Activated T-helper 17 cell treated with anti-CD3 and anti-CD28 coated beads, Interleukin-2, amount 50 U/mL, for 72 hours (primary cell): Measurements from ENCODE around the gene ZBTB33. TPM values are rescaled to one million over a fixed set of nuclear protein-coding genes. Genes with fewer than 3 reads are reported as not detected.

ENCODE experiments used
- ATAC-seq: fragments of 150-1000 bp; cut with Tn5 transposase; replicated peaks from 2 replicates; pipeline ENCODE4 v1.10.0; 2021; ENCODE audit warnings: mild to moderate bottlenecking, moderate library complexity
- H3K27ac Mint-ChIP-seq: one replicate; pipeline ENCODE4 v1.8.0; 2022; ENCODE audit warnings: mixed read lengths
- H3K27me3 Mint-ChIP-seq: one replicate; pipeline ENCODE4 v1.8.0; 2022; ENCODE audit warnings: mixed read lengths
- H3K36me3 Mint-ChIP-seq: one replicate; pipeline ENCODE4 v1.8.0; 2022; ENCODE audit warnings: low read depth, mild to moderate bottlenecking, mixed read lengths
- H3K4me1 Mint-ChIP-seq: one replicate; pipeline ENCODE4 v1.8.0; 2022; ENCODE audit warnings: mixed read lengths
- H3K4me3 Mint-ChIP-seq: one replicate; pipeline ENCODE4 v1.8.0; 2022; ENCODE audit warnings: mild to moderate bottlenecking, mixed read lengths
- H3K9me3 Mint-ChIP-seq: one replicate; pipeline ENCODE4 v1.8.0; 2022; ENCODE audit warnings: mixed read lengths
- total RNA-seq, 2 donors: library from RNA; stranded (reverse); gene quantifications; one replicate each; pipeline ENCODE4 v1.2.3, GENCODE V29; 2022

The ZBTB33 gene
- total RNA-seq, 2 donors from 2014 or later: 14.4 to 14.7 TPM

DNA sequence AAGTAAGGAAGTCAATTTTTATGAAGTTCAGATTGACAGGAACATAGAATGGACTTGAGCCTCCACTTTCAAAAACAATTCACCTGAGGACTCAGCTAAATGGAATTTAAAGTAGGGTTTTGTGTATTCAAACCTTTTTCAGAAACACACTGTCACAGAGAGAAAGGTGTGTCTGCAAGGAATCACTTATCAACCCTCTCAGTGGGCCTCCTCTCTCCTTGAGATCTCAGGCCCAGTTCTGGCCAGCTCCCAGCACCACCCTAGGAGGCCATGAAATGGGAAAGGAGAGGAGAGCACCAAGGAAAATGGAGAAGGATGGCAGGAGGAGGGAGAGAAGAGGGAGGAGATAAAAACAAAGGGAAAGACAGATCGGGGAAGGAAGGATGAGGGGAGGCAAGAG, 32.1 kb downstream of the ZBTB33 start:
- no peak for ATAC-seq
- H3K27ac Mint-ChIP-seq: no peak overlapping the region
- no peak overlapping the region for H3K4me3 Mint-ChIP-seq
- no peaks in the 10 kb centered on the region for H3K4me1 Mint-ChIP-seq
- no peaks in the 10 kb centered on the region for H3K9me3 Mint-ChIP-seq
- H3K27me3 Mint-ChIP-seq: no peaks in the 10 kb centered on the region
- no peaks in the 10 kb centered on the region for H3K36me3 Mint-ChIP-seq

DNA sequence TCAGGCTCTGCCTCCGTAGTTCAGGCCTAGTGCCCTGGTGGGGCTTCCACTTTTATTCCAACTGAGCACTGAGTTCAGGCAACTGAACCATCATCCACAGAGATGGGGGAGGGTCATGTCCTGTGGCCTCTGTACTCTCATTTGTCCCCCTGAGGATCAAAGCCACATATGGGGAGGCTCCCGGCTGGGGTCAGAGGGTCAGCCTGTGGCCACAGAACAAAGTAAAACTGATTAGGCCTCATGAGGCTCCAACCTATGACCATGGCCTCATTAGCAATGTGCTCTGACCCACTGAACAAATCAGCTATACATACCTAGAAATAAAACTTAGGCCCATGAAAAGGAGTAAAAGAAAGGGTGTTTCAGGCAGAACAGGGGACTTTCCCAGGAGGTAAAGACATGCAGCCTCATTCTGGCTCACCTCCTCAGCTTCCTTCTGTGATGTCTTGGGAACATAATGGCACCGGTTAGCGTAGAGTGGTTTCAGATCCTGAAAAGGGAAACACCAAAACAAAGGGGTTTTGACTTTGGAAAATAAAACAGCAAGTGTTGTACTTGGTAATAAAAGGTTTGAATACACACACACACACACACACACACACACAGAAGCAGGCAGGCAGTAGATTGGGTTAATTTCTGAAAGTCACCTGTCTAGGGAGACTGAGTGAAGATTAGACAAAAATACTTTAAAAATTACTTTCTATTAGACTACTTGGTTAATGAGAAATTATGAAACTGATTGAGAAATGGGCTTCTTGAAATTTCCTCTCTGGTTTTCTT, 36.3 kb downstream of the ZBTB33 start:
- no peaks in the 10 kb centered on the region for H3K9me3 Mint-ChIP-seq
- H3K27ac Mint-ChIP-seq: no peak overlapping the region
- H3K36me3 Mint-ChIP-seq: no peaks in the 10 kb centered on the region
- ATAC-seq: no peak
- no peak overlapping the region for H3K4me3 Mint-ChIP-seq
- H3K27me3 Mint-ChIP-seq: no peaks in the 10 kb centered on the region
- no peaks in the 10 kb centered on the region for H3K4me1 Mint-ChIP-seq

DNA sequence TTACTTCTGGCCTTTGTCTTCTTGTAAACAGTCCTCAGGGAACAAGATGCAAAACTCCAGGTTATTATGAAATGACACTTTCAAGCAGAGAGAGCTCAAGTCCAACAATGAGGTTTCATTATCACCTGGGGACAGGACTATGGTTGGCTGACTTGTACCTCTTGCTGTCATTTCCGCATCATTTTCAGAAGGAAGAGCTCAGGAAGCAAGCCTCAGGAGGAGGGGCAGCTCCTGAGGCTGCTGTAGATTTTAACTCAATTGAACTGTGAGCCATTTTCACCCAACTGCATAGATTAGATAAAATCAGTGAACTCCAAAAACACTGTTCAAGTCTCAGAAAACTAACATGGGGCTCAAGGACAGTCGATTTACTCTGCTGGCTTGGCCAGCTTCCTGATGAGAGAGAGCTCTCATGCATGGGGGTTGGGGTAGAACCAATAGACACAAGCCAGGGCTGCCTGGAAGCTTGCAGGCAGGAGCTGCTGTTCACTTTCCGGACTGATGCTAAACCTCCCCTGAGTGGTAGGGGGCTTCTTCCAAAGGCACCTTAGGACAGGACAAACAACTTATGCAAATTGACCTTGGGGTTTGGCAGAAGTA, 37.0 kb downstream of the ZBTB33 start:
- Mint-ChIP-seq H3K36me3 (no peaks in the 10 kb centered on the region), H3K27ac (no peak overlapping the region), H3K9me3 (no peaks in the 10 kb centered on the region), H3K4me3 (no peak overlapping the region), H3K4me1 (no peaks in the 10 kb centered on the region), H3K27me3 (no peaks in the 10 kb centered on the region)
- no peak for ATAC-seq

DNA sequence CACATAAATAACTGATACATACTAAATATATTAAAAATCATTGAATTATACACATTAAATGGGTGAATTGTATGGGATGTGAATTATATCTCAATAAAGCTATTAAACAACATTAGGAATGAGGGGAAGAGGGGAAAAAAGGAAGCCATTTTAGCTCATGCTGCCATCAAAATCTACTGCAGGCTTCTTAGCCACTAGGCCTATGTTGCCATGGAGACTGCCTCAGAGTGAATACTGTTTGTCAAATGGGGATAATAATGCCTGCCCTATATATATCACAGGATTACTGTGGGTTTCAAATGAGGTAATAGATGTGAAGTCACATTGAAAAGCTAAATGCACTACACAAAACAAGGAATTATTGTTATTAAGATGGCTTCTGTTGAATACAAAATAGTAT, 39.5 kb downstream of the ZBTB33 start:
- H3K27me3 Mint-ChIP-seq: no peaks in the 10 kb centered on the region
- ATAC-seq: no peak
- no peak overlapping the region for H3K4me3 Mint-ChIP-seq
- H3K27ac Mint-ChIP-seq: no peak overlapping the region
- H3K9me3 Mint-ChIP-seq: no peaks in the 10 kb centered on the region
- no peaks in the 10 kb centered on the region for H3K4me1 Mint-ChIP-seq
- H3K36me3 Mint-ChIP-seq: no peaks in the 10 kb centered on the region

DNA sequence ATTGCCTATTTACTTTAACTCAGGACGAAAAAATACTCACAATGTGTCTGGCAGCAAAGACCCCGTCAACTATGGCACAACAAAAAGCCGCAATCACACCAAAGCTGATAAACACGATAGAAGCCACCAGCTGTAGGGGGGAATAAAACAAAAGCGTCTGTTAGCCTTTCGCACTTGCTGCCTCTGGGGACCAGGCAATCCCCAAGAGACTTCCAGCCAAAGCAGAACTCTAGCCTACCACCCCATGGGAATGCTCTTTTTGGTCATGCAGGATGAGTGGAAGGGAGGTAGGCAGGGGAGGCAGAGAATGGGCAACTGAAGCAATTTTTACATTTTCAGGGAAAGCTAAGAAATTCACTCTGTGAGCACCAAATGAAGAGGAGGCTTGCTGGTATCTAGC, 40.6 kb downstream of the ZBTB33 start:
- H3K27ac Mint-ChIP-seq: no peak overlapping the region
- H3K4me1 Mint-ChIP-seq: no peaks in the 10 kb centered on the region
- H3K36me3 Mint-ChIP-seq: no peaks in the 10 kb centered on the region
- no peak for ATAC-seq
- H3K4me3 Mint-ChIP-seq: no peak overlapping the region
- H3K27me3 Mint-ChIP-seq: no peaks in the 10 kb centered on the region
- H3K9me3 Mint-ChIP-seq: no peaks in the 10 kb centered on the region

DNA sequence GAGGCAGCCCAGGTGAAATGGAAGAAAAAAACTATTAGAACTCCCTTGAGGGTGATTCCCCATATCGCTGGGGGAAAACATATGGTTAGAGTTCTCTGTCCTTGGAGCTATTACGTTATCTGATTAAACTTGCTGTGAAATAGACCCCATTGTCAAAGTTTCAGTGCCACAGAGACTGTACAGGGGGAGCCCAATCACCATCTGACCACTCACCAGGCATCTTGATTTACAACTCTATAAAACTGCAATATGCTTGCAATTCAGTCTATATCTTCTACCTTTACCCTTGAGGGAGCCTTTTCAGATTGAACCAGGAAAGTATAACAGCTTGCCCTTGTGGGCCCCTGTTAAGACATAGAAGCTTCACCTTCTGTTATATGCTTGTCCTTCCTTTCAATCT, 42.4 kb downstream of the ZBTB33 start:
- H3K9me3 Mint-ChIP-seq: no peaks in the 10 kb centered on the region
- H3K27me3 Mint-ChIP-seq: no peaks in the 10 kb centered on the region
- no peak overlapping the region for H3K27ac Mint-ChIP-seq
- H3K36me3 Mint-ChIP-seq: no peaks in the 10 kb centered on the region
- H3K4me3 Mint-ChIP-seq: no peak overlapping the region
- H3K4me1 Mint-ChIP-seq: no peaks in the 10 kb centered on the region
- ATAC-seq: no peak

DNA sequence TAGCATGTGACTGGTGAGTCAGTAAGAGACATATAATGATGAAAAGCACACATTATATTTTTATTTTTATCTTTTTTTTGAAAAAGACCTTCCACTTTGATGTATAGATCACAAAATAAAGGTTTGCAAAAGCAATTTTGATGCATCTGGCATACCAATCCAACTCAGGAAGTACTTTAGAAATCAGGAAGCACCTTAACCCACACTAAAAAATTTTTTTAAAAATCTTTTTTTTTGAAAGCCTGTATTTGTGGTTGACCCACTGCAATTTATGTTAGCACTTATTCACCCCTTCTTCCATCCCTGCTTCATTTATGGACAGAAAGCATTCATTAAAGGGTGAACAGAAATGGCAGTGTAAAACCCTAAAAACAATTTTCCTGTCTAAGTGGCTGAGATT, 44.0 kb downstream of the ZBTB33 start:
- Mint-ChIP-seq H3K4me3 (no peak overlapping the region), H3K36me3 (no peaks in the 10 kb centered on the region), H3K27ac (no peak overlapping the region), H3K27me3 (no peaks in the 10 kb centered on the region), H3K9me3 (no peaks in the 10 kb centered on the region), H3K4me1 (no peaks in the 10 kb centered on the region)
- ATAC-seq: no peak

DNA sequence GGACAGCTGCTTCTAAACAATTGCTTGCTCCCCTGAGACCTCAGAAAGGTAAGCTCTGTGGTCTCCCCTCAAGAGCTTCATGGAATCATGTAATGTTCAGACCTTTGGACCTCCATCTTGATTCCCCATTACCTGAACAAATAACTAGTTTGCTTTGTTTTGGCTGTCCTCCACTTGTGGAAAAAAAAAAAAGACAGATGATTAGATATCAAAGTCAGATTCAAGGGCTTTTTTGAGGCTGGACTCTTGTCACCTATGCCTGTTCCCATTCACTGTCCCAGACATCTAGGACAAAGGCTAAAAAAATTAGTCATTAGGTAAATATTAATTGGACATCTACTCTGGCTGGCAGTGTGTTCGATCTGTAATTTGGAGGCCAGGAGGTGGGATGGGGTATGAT, 47.3 kb downstream of the ZBTB33 start:
- no peaks in the 10 kb centered on the region for H3K36me3 Mint-ChIP-seq
- H3K9me3 Mint-ChIP-seq: no peaks in the 10 kb centered on the region
- no peak overlapping the region for H3K4me3 Mint-ChIP-seq
- no peak overlapping the region for H3K27ac Mint-ChIP-seq
- peaks cover 11% of the 10 kb centered on the region for H3K4me1 Mint-ChIP-seq
- no peaks in the 10 kb centered on the region for H3K27me3 Mint-ChIP-seq
- ATAC-seq: no peak

DNA sequence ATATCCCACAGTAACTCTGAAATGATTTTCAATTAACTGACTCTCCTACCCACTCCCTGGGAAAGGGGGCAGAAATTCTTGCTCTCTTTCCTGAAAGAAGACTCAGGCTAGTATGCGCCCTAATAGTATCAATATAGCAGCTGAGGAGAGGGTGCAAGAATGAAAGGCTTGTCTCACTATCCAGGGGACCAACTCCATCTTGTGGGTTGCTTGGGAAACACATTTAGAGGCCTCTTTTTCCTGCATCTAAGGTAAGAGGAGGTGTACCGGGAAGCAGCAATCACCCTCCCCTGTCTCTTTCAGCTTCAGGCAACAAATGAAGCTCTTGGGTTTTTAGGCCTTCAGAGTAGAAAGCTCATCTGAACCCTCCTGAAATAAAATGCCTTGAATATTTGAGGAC, 49.3 kb downstream of the ZBTB33 start:
- Mint-ChIP-seq H3K36me3 (no peaks in the 10 kb centered on the region), H3K27me3 (no peaks in the 10 kb centered on the region), H3K9me3 (no peaks in the 10 kb centered on the region), H3K27ac (no peak overlapping the region), H3K4me1 (peaks cover 11% of the 10 kb centered on the region), H3K4me3 (no peak overlapping the region)
- ATAC-seq: no peak

DNA sequence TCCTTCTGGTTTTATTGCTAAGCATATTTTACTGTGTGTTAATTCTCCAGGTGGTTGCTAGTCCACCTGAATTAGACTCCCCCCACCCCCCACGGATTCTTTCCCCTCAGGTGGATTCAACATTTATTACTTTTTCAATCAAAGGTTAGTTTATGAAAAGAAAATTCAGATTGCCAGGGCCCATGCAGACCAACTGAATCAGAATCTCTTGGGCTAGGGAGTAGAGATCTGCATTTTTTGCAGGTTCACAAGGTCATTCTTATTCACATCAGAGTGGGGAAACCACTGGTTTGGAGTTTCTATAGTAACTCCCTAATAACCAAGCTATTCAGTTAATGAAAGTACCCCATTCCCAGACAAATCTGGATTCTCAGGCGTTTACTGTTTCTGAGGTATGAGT, 50.9 kb downstream of the ZBTB33 start:
- Mint-ChIP-seq H3K4me1 (peaks cover 11% of the 10 kb centered on the region), H3K27ac (no peak overlapping the region), H3K27me3 (no peaks in the 10 kb centered on the region), H3K36me3 (no peaks in the 10 kb centered on the region), H3K9me3 (no peaks in the 10 kb centered on the region), H3K4me3 (no peak overlapping the region)
- ATAC-seq: no peak

DNA sequence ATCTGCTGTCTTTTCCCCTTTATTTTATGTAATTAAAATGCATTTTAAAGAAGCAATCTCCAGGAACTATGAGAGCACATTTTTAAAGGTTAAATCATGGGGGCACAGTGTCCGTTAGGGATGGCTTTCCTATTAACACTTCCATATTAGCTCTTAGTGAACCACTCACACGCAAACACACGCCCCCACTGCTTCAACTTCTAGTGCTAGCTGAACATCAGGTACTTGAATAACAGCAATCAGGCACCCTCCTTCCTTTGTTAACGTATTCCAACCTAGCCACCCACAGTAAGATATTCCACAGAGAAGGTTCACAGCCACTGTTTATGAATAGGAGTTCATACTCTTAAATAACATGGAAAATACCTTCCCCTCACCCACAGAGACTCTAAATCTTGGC, 51.3 kb downstream of the ZBTB33 start:
- no peaks in the 10 kb centered on the region for H3K36me3 Mint-ChIP-seq
- peak overlapping the region; percentile 63 for H3K4me3 Mint-ChIP-seq
- no peaks in the 10 kb centered on the region for H3K9me3 Mint-ChIP-seq

DNA sequence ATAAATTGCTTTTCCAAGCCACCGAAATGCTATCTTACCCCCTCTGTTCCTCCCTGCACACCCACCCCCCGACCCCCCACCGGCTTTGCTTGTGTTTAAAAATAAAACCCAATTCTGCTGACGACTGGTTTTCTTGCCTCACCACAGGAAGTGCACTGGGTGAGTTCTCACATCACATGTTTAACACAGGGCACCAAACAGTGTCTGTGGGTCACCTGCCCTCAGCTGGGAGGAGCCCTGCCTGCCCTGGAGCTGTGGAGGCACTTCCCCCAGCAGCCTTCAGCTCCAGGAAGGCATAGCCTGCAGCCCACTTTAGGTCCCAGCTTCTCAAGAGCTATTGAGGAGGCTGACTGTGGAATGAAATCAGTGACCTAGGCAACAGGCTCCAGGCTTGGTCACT, 51.8 kb downstream of the ZBTB33 start:
- Mint-ChIP-seq H3K9me3 (no peaks in the 10 kb centered on the region), H3K4me1 (peaks cover 11% of the 10 kb centered on the region), H3K27ac (peak overlapping the region; percentile 87), H3K4me3 (peak overlapping the region; percentile 63), H3K27me3 (no peaks in the 10 kb centered on the region), H3K36me3 (no peaks in the 10 kb centered on the region)
- peak; percentile 99 for ATAC-seq

More for the DNA sequence above, 51.3 kb downstream of the ZBTB33 start:
- Mint-ChIP-seq H3K27ac (peak overlapping the region; percentile 87), H3K27me3 (no peaks in the 10 kb centered on the region), H3K4me1 (peaks cover 11% of the 10 kb centered on the region)
- no peak for ATAC-seq

DNA sequence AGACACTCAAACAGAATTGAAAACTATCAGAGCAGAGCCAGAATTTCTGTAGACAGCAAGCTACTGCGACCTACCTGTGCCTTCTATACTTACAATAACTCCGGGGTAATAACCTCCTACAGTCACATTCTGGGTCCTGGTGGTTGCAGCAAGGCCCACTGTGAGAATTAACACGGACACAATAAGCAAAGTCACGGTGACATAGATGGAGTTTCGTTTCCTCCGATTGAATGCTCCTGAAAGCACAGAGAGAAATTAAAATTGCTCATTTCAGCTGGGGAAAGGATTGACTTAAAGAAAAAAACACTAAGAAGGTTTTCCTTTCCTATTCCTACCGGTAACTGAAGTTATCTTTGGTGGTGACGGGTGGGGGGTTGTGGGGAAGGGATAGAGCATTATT, 53.6 kb downstream of the ZBTB33 start:
- Mint-ChIP-seq H3K9me3 (no peaks in the 10 kb centered on the region), H3K4me1 (peaks cover 11% of the 10 kb centered on the region), H3K27me3 (no peaks in the 10 kb centered on the region), H3K27ac (no peak overlapping the region), H3K4me3 (no peak overlapping the region), H3K36me3 (peaks cover under 1% of the 10 kb centered on the region)
- ATAC-seq: no peak

DNA sequence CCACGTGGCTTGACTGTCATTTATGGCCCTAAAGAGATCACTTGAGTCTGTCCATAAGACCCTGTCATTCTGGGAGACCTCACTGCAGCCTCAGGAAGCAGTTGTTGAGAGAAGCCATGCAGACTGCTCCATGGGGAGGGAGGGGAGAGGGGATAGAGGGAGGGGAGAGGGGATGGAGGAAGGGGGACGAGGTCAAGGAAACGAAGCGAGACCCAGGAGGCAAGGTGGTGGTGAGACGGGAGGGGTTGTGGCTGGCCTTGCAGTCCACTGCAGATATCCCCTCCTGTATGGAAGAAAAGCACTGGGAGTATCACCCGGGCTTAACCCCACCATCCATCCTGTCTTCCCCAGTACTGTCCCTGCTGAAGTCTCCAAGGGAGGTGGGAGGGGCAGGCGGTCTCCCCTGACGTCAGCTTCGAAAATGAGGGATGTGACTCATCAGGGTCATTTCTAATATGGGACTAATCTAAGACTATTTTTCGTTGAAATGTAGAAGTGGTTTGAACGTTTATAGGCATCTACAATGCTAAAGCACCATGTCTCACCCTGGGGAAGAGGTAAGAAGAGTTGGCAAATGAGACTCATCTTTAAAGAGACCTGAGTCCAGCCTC, 55.0 kb downstream of the ZBTB33 start:
- ATAC-seq: no peak
- no peaks in the 10 kb centered on the region for H3K9me3 Mint-ChIP-seq
- H3K4me1 Mint-ChIP-seq: peaks cover 17% of the 10 kb centered on the region
- H3K36me3 Mint-ChIP-seq: peaks cover 6% of the 10 kb centered on the region
- no peak overlapping the region for H3K4me3 Mint-ChIP-seq
- H3K27me3 Mint-ChIP-seq: peaks cover 5% of the 10 kb centered on the region
- no peak overlapping the region for H3K27ac Mint-ChIP-seq

DNA sequence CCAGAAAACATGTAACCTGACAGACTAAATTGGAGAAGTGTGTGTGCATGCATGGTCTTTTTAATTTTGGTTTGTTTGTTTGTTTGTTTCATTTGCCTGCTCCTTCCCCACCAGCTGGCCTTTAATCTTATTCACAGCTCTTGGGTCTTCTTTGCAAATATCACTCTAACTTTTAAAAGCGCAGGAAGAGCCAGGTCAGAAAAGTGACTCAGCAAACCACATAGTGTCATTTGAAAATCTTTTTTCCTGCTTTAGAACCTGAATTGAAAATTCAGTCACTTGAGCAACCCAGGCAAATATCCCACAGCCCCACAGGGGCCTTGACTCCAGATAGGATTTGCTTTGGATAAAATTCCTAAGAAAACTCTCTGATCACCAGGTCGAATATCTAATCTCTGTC, 56.0 kb downstream of the ZBTB33 start:
- no peak overlapping the region for H3K27ac Mint-ChIP-seq
- H3K27me3 Mint-ChIP-seq: peaks cover 5% of the 10 kb centered on the region
- H3K36me3 Mint-ChIP-seq: peaks cover 6% of the 10 kb centered on the region
- H3K4me3 Mint-ChIP-seq: no peak overlapping the region
- H3K9me3 Mint-ChIP-seq: no peaks in the 10 kb centered on the region
- no peak for ATAC-seq
- peaks cover 17% of the 10 kb centered on the region for H3K4me1 Mint-ChIP-seq
